Medulla oblongata (tissue), 1 donor: Measurements from ENCODE around the gene DNAH2.

Experiments used
- DNase-seq: peaks from one replicate; pipeline ENCODE4 v3.0.0-alpha.2; 2015; ENCODE audit errors: extremely low spot score

DNAH2 gene

GRCh38 chr17:7864995-7865650 lies 147.6 kb downstream of the DNAH2 start:
- DNase-seq: no peak

- DNase-seq: no peak
Observed at GRCh38 chr17:7867881-7868329, 150.4 kb downstream of the DNAH2 start.

- DNase-seq: no peak
Observed at GRCh38 chr17:7873051-7873450, 155.5 kb downstream of the DNAH2 start.

GRCh38 chr17:7875804-7876370 lies 158.3 kb downstream of the DNAH2 start:
- DNase-seq: no peak

- no peak for DNase-seq
Observed at GRCh38 chr17:7878234-7878633, 160.7 kb downstream of the DNAH2 start.

GRCh38 chr17:7880076-7880868 lies 162.7 kb downstream of the DNAH2 start:
- no peak for DNase-seq

GRCh38 chr17:7881276-7882054 lies 163.9 kb downstream of the DNAH2 start:
- DNase-seq: no peak

- no peak for DNase-seq
Observed at GRCh38 chr17:7882068-7882467, 164.5 kb downstream of the DNAH2 start.

GRCh38 chr17:7882629-7883028 lies 165.1 kb downstream of the DNAH2 start:
- DNase-seq: no peak
